ENCODE data around the gene GASK1A.
"Not testable (repeated sequence)": the region's sequence is repeated elsewhere in the genome, so short reads cannot be mapped to it uniquely, and the experiment has no call there.

GASK1A gene

GRCh38 chr3:43031889-43032545, 52.9 kb downstream of the GASK1A start:
- DNase-seq (ENCODE audit: low read depth in 2 of 2): no peak

GRCh38 chr3:43032646-43033628, 53.8 kb downstream of the GASK1A start:
- no peak for DNase-seq (ENCODE audit: low read depth in 2 of 2)

GRCh38 chr3:43034200-43034599, 55.1 kb downstream of the GASK1A start:
- DNase-seq (ENCODE audit: low read depth in 2 of 2): no peak

GRCh38 chr3:43034911-43035310, 55.8 kb downstream of the GASK1A start:
- no peak for DNase-seq (ENCODE audit: low read depth in 2 of 2)

GRCh38 chr3:43035801-43036365, 56.8 kb downstream of the GASK1A start:
- DNase-seq (ENCODE audit: low read depth in 2 of 2): no peak

- no peak for DNase-seq (ENCODE audit: low read depth in 2 of 2)
Observed at GRCh38 chr3:43036621-43037423, 57.7 kb downstream of the GASK1A start.

- DNase-seq (ENCODE audit: low read depth in 2 of 2): no peak
Observed at GRCh38 chr3:43038010-43038409, 58.9 kb downstream of the GASK1A start.

GRCh38 chr3:43041517-43041916, 62.4 kb downstream of the GASK1A start:
- DNase-seq (ENCODE audit: low read depth in 2 of 2): no peak

GRCh38 chr3:43043071-43043766, 64.1 kb downstream of the GASK1A start:
- DNase-seq (ENCODE audit: low read depth in 2 of 2): no peak

- DNase-seq (ENCODE audit: low read depth in 2 of 2): no peak
Observed at GRCh38 chr3:43043793-43044192, 64.7 kb downstream of the GASK1A start.

GRCh38 chr3:43045079-43045478, 66.0 kb downstream of the GASK1A start:
- not testable (repeated sequence) for DNase-seq (ENCODE audit: low read depth in 2 of 2)

GRCh38 chr3:43046583-43046982, 67.5 kb downstream of the GASK1A start:
- no peak for DNase-seq (ENCODE audit: low read depth in 2 of 2)

GRCh38 chr3:43048470-43048869, 69.4 kb downstream of the GASK1A start:
- no peak for DNase-seq (ENCODE audit: low read depth in 2 of 2)

- DNase-seq (ENCODE audit: low read depth in 2 of 2): no peak
Observed at GRCh38 chr3:43053291-43053690, 74.2 kb downstream of the GASK1A start.

GRCh38 chr3:43054754-43055153, 75.6 kb downstream of the GASK1A start:
- DNase-seq (ENCODE audit: low read depth in 2 of 2): no peak

- no peak for DNase-seq (ENCODE audit: low read depth in 2 of 2)
Observed at GRCh38 chr3:43055393-43055792, 76.3 kb downstream of the GASK1A start.

- DNase-seq (ENCODE audit: low read depth in 2 of 2): no peak
Observed at GRCh38 chr3:43055806-43056770, 77.0 kb downstream of the GASK1A start.

- no peak for DNase-seq (ENCODE audit: low read depth in 2 of 2)
Observed at GRCh38 chr3:43059456-43059855, 80.3 kb downstream of the GASK1A start.

GRCh38 chr3:43061101-43061895, 82.2 kb downstream of the GASK1A start:
- DNase-seq (ENCODE audit: low read depth in 2 of 2): no peak

Measured in stimulated activated CD4-positive, alpha-beta T cell treated with anti-CD3 and anti-CD28 coated beads, Interleukin-1b, Interleukin-23, amount 100 ng/mL, for 1 hour (primary cell).